ENCODE data around the gene TLL1.

Gene TLL1

GRCh38 chr4:166066936-166067335 lies 193.9 kb downstream of the TLL1 start:
- DNase-seq, result no peak

- no peak for DNase-seq
These were observed 194.9 kb downstream of the TLL1 start for GRCh38 chr4:166067915-166068314.

DNA sequence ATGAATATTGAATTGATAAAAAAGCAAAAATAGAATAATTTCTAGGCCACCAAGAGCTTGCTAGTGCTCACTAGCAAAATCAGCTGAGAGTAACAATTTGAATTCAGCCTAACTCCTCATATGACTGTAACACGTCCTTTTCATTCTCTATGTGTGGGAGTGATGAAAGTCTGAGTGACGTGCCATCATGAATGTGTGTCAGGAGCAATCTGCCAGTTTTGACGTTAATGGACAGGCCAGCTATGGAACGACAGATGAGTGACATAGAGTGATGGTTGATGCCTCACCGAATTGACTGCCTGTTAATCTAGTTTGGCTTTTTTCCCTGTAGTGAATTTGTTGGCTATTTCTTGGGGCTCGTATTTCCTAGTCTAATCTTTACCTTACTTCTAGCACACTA lies 200.7 kb downstream of the TLL1 start:
- no peak for DNase-seq

DNA sequence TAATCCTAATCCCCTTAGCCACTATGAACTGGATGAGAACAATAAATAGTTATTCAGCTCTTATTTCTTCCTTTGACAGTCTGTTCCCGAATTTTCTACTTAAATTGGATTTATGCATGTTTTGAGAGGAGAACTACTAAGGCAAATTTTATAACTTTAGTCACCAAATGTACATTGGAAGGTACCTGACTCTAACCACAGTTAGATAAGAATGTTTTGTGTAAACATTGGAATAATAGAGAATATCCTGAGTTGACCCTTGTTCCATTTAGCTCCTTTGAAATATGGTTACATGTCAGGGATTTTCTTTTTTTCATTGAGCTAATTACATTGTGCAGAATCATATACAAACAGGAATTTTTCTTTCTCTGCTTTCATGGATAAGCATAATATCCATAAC lies 202.6 kb downstream of the TLL1 start:
- no peak for DNase-seq

GRCh38 chr4:166077782-166078181 lies 204.7 kb downstream of the TLL1 start:
- no peak for DNase-seq

- DNase-seq, result no peak
These were observed 205.3 kb downstream of the TLL1 start for GRCh38 chr4:166078383-166078782.

DNA sequence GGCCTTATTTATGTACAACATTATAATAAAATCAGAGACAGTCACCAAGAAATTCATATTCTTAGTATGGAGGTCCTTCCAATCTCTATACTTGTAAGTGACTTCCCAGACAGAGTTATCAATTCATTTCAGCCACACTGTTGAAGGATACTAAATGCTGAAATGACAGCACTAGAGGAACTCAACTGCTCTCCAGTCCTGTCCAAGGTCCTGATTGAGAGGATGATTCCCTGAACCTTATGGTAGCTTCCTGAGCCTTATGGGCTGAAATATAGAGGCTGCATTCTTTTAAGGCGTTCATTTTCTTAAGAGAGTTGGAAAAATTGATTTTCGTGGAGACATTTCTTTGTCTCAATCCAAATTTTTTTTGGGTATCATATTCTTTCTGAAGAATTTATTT lies 205.9 kb downstream of the TLL1 start:
- DNase-seq, result no peak

- no peak for DNase-seq
These were observed 214.5 kb downstream of the TLL1 start for GRCh38 chr4:166087569-166087968.

DNA sequence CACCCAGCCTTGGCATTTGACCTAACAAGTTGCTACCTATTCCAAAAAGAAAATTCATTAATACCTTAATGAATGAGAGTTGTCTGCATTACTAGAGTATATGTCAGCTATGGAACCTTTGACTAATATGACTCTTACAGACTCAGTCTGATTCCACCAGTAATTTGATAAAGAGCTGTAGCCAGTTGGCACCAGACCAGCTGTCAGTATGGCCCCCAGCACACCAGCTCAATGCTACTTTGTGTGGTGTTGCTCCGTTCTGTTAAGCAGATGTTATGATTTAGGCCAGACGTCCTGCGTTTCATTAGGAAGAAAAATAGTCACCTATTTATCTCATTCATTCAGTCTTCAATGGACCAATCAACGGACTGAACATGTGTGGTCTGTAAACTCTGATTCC lies 215.5 kb downstream of the TLL1 start:
- no peak for DNase-seq

GRCh38 chr4:166091146-166091545 lies 218.1 kb downstream of the TLL1 start:
- no peak for DNase-seq

DNA sequence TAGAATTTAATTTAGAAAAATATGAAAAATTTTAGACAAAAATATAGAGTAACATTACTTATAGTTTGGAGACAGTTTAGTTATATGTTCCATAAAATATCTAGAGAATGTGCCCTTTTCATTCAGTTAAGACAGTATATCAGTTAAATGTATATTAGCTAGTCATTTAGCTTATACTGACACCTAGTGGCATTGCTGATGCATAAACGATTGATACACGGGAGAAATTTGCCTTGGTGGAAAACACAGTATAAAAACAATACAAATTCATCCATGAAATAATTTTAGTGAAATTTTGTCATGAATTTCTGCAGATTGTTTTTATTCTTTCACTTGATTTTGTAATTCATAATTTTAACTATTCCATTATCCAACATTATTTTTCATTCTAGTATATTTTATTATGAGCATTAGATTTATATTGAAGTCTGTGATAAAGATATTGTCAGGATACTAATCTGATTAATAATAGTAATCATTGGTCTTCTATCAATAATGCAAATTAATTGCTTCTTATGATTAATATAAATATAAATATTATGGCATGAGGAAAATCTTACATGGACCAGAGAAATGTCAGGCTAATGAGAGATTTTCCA lies 219.0 kb downstream of the TLL1 start:
- DNase-seq, result no peak

GRCh38 chr4:166092797-166093290 lies 219.8 kb downstream of the TLL1 start:
- DNase-seq, result no peak

GRCh38 chr4:166104623-166105022 lies 231.6 kb downstream of the TLL1 start:
- DNase-seq, result no peak

DNA sequence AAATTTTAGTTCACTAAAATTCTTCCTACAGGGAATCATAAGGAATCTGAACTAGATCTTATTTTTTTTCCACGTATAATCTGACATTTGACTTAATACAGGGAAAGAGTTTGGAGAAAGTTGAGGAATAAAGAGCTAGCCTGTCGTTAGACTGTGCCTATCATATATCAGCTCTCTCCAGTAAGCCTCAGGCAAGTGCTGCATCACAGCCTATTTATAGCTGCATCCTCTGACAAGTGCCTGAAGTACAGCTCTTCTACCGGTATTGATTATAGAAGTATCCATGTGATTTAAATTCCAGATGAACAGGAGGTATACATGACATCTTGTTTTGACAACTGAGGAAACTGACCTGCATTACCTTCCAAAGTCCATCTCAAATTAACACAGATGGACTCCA lies 248.9 kb downstream of the TLL1 start:
- DNase-seq, result no peak

- no peak for DNase-seq
These were observed 250.5 kb downstream of the TLL1 start for GRCh38 chr4:166123546-166123945.

DNA sequence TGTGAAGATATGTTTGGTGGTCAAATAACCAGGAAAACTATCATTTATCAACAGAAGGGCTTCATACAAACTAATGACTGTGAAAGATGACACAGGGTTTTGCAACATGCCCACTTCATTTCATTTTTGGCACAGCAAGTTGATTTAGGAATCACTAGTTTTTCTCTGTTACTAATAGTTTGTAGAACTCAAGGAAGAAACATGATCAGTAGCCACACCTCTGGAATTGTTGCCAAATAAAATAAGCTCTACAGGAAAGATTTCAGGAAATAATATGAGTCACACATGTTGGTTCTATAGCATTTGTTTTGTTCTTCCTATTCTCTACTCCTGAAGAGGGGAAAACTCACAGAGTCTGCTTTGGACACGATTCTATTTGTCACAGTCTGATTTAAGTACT lies 255.4 kb downstream of the TLL1 start:
- no peak for DNase-seq

DNA sequence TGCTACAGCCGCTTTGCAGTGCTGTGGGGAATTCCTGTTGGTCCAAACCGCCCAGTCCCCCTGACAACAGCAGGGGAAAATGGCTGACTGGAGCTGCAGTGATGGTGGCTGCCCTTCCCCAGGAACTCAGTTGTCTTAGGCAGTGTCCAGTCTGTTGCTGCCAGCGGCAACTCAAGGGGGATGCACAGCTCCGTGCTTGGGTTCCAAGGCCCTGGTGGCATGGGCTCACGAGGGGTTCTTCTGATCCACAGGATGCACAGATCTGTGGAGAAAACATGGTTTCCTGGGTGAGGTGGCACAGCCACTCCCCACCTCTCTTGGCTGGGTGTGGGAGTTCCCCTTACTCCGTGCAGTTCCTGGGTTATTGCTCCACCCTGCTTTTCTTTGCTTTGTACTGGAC lies 261.2 kb downstream of the TLL1 start:
- no peak for DNase-seq

DNA sequence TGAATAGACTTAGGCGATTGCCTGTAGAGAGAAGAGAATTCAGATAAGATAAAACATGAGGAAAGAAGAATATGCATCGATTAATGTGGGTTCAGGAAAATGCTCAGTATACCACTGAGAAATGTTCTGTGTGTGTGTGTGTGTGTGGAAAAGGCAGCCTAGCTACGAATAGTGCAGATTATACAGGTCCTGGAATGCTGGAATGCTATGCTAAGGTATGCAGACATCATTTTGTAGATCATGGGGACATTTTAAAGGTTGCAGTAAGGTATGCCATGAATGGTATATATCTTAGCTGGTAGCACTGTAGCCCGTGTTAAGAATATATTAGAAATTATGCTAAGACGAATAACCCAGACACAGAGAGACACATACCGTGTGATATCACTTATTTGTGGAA lies 267.9 kb downstream of the TLL1 start:
- DNase-seq, result no peak

- DNase-seq, result no peak
These were observed 270.2 kb downstream of the TLL1 start for GRCh38 chr4:166143227-166143626.

GRCh38 chr4:166144607-166145006 lies 271.6 kb downstream of the TLL1 start:
- DNase-seq, result no peak

GRCh38 chr4:166146806-166147540 lies 273.9 kb downstream of the TLL1 start:
- no peak for DNase-seq

Measured in activated CD4-positive, alpha-beta T cell treated with anti-CD3 and anti-CD28 coated beads for 1 hour (primary cell).